ENCODE data around the gene CDC25C. TPM values are rescaled to one million over a fixed set of nuclear protein-coding genes. Genes with fewer than 3 reads are reported as not detected.

The CDC25C gene
- total RNA-seq, 1 experiment from 2014 or later, result 14.1 TPM

GRCh38 chr5:138339091-138339456 is 7.5 kb upstream of the CDC25C start:
- H3K27me3 ChIP-seq (ENCODE audit: control insufficient read depth, insufficient read depth, low read length), result no peaks in the 10 kb centered on the region
- peaks cover 11% of the 10 kb centered on the region for H3K36me3 ChIP-seq (ENCODE audit: control insufficient read depth, insufficient read depth, low read length)
- TSS peak; percentile 73 for BruUV-seq (replicated peaks)
- H3K27ac ChIP-seq (ENCODE audit: low read length), result peak overlapping the region; percentile 98
- H3K4me1 ChIP-seq (ENCODE audit: control insufficient read depth, insufficient read depth, low read length), result peaks cover 23% of the 10 kb centered on the region
- intact Hi-C loops (cut with micrococcal nuclease; ENCODE audit: unreplicated experiment), result no loop called here
- in situ Hi-C loops (cut with HindIII; ENCODE audit: low pct_unique_long_range_greater_than_20kb, low sequenced_read_pairs), result no loop called here
- CTCF ChIA-PET, result no interaction called here
- TF ChIP-seq REST (IDR thresholded peaks at IDR 0.05; ENCODE audit: insufficient read depth in 1 of 2, low read depth in 2 of 2, low read length in 1 of 2) (no peak), POLR2AphosphoS5 (IDR thresholded peaks at IDR 0.05; ENCODE audit: low read depth, low read length) (no peak), SIN3A (IDR thresholded peaks at IDR 0.05; ENCODE audit: borderline replicate concordance, insufficient read depth, low read depth, low read length) (no peak), CTCF (IDR thresholded peaks at IDR 0.05) (no peak), TCF7L2 (IDR thresholded peaks at IDR 0.05; ENCODE audit: low read depth, low read length) (no peak)
- peak overlapping the region; percentile 88 to 92 for H3K4me3 ChIP-seq (ENCODE audit: low read depth in 2 of 2, low read length in 2 of 2)
- POLR2A ChIA-PET, result no interaction called here
- H3K9me3 ChIP-seq (ENCODE audit: control insufficient read depth, insufficient read depth, low read depth, low read length), result no peaks in the 10 kb centered on the region
- ATAC-seq (no peak), DNase-seq (ENCODE audit: low read depth, low spot score) (no peak)

- Histone ChIP-seq H3K9me3 (ENCODE audit: control insufficient read depth, insufficient read depth, low read depth, low read length) (no peaks in the 10 kb centered on the region), H3K27ac (ENCODE audit: low read length) (peak overlapping the region; percentile 98), H3K4me3 (ENCODE audit: low read depth in 2 of 2, low read length in 2 of 2) (peak overlapping the region; percentile 88 to 92), H3K36me3 (ENCODE audit: control insufficient read depth, insufficient read depth, low read length) (peaks cover 11% of the 10 kb centered on the region), H3K27me3 (ENCODE audit: control insufficient read depth, insufficient read depth, low read length) (no peaks in the 10 kb centered on the region), H3K4me1 (ENCODE audit: control insufficient read depth, insufficient read depth, low read length) (peaks cover 23% of the 10 kb centered on the region)
- no TSS peak for BruUV-seq (replicated peaks)
- no peak for TF ChIP-seq REST (IDR thresholded peaks at IDR 0.05; ENCODE audit: insufficient read depth in 1 of 2, low read depth in 2 of 2, low read length in 1 of 2)
- TF ChIP-seq TCF7L2 (IDR thresholded peaks at IDR 0.05; ENCODE audit: low read depth, low read length), result no peak
- no peak for TF ChIP-seq SIN3A (IDR thresholded peaks at IDR 0.05; ENCODE audit: borderline replicate concordance, insufficient read depth, low read depth, low read length)
- TF ChIP-seq POLR2AphosphoS5 (IDR thresholded peaks at IDR 0.05; ENCODE audit: low read depth, low read length), result no peak
- TF ChIP-seq CTCF (IDR thresholded peaks at IDR 0.05), result no peak
- DNase-seq (ENCODE audit: low read depth, low spot score) (no peak), ATAC-seq (no peak)
- intact Hi-C loops (cut with micrococcal nuclease; ENCODE audit: unreplicated experiment), result no loop called here
- in situ Hi-C loops (cut with HindIII; ENCODE audit: low pct_unique_long_range_greater_than_20kb, low sequenced_read_pairs), result no loop called here
- POLR2A ChIA-PET, result interaction anchor here (0.7 to 1.0 kb wide), 3 partner anchors 11 to 159 kb away, joined by 3 to 6 read pairs (median 4); partner anchors contain the start of genes KDM3B and KIF20A
- CTCF ChIA-PET, result interaction anchor here (1.9 kb wide), 1 partner anchor 14 kb away, joined by 9 read pairs; the partner anchor contains the start of gene KDM3B
Observed at GRCh38 chr5:138338411-138339090, 6.9 kb upstream of the CDC25C start.
